ENCODE data around the gene CEP43. TPM values are rescaled to one million over a fixed set of nuclear protein-coding genes. Genes with fewer than 3 reads are reported as not detected.
"Not testable (repeated sequence)": the region's sequence is repeated elsewhere in the genome, so short reads cannot be mapped to it uniquely, and the experiment has no call there.

Gene CEP43, protein sequence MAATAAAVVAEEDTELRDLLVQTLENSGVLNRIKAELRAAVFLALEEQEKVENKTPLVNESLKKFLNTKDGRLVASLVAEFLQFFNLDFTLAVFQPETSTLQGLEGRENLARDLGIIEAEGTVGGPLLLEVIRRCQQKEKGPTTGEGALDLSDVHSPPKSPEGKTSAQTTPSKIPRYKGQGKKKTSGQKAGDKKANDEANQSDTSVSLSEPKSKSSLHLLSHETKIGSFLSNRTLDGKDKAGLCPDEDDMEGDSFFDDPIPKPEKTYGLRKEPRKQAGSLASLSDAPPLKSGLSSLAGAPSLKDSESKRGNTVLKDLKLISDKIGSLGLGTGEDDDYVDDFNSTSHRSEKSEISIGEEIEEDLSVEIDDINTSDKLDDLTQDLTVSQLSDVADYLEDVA
- 10 to 100 TPM; 12.2 to 13.7 (median 13.4) TPM for total RNA-seq

DNA sequence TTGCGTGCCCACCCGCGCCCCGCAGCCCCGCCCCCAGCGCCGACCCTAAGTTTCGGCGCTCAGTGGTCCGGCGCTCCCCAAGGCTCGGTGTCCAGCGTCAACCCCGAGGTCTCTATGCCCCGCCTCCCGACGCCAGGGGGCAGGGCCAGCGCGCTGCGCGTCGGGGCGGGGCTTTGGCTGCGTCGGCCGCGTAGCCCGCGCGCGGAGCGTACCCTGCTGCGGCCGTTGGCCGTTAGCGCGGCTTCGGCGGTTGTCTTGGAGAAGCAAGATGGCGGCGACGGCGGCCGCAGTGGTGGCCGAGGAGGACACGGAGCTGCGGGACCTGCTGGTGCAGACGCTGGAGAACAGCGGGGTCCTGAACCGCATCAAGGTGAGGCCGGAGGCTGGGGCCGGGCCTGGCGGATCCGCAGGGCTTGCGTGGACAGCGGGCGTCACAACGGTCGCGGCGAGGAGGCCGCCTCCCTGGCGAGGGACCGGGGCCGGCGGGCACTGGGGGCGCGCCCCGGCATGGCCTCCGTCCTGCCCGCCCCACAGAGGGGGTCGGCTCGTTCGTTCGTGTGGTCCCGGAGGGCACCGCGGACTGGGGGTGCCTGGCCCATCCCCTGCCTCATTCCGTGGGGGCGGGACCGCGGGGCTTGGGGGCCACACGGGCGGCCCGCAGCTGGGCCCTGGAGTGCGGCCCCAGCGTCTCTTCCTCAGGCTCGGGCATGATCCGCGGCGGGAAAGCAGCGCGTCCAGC lies at the start of gene CEP43:
Gene CEP43 (plus strand): TSS at position 253 of the 739 bp plus-strand sequence. CDS start 16 bp downstream, at position 269.
- ATAC-seq (ENCODE audit: low FRiP score) (peak; percentile 99), DNase-seq (ENCODE audit: low spot score) (peak; percentile 77)
- TF ChIP-seq, protein P1, sequence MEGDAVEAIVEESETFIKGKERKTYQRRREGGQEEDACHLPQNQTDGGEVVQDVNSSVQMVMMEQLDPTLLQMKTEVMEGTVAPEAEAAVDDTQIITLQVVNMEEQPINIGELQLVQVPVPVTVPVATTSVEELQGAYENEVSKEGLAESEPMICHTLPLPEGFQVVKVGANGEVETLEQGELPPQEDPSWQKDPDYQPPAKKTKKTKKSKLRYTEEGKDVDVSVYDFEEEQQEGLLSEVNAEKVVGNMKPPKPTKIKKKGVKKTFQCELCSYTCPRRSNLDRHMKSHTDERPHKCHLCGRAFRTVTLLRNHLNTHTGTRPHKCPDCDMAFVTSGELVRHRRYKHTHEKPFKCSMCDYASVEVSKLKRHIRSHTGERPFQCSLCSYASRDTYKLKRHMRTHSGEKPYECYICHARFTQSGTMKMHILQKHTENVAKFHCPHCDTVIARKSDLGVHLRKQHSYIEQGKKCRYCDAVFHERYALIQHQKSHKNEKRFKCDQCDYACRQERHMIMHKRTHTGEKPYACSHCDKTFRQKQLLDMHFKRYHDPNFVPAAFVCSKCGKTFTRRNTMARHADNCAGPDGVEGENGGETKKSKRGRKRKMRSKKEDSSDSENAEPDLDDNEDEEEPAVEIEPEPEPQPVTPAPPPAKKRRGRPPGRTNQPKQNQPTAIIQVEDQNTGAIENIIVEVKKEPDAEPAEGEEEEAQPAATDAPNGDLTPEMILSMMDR (IDR thresholded peaks at IDR 0.05): no peak

DNA sequence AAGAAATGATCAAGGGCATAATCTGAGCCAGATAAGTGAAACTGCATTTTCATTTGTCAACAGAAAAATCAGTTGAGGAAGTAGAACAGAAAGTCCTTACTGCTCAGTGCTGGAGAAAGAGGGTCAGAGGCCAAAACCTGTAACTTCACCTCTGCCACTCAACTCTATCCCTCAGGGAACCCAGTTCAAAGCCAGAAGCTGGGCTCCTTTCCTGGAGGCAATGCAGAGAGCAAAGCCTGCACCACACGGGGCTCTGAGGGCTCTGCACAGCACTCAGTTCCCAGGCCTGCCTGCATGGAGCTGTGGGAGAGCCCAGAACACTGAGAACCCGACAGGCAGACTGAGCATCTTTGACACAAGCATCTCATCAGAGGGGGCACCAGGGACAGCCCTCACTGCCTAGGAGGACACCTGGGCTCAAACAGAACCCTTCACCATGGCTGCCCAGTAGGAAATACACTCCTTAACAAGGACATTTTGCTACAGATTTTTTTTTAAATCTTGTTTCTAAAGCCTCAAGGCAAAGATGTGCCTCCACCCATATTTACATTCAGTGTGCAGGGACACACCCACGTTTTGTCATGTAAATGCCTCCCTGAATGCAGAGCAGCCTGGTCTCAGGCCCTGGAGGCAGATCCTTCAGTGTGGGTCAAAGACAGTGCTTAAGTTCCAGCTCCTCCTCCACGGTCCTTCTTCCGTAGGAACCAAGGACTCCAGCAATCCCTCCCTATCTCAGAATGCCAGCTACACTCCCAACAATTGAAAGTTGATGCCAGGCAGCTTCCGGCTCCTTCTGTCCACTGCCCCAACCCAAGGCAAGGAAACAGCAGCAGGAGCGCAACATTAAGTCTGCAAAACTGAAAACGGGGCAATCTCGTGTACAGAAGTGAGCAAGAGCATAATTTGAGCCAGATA lies 49.4 kb upstream of the CEP43 start:
- DNase-seq (ENCODE audit: low spot score) (no peak), ATAC-seq (ENCODE audit: low FRiP score) (peak; percentile 24)
- TF ChIP-seq, protein P1 (IDR thresholded peaks at IDR 0.05): no peak

DNA sequence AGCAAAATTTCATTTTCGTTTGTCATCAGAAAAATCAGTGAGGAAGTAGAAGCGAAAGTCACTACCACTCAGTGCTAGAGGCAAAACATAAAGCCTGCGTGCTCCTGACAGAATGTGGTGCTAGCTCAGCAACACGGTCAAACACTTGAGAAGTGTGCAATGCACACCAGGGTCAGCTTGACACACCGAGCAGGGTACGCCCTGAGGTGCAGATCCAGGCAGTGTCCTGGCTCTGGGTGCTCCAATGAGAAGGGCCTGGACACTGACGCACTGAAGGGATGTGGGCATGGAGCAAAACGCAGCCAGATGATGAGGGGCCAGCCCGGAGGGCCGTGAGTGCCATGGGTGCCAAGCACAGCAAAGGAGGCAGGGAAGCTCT lies 48.8 kb upstream of the CEP43 start:
- DNase-seq (ENCODE audit: low spot score) (no peak), ATAC-seq (ENCODE audit: low FRiP score) (peak; percentile 39)
- TF ChIP-seq, protein P1 (IDR thresholded peaks at IDR 0.05): no peak

DNA sequence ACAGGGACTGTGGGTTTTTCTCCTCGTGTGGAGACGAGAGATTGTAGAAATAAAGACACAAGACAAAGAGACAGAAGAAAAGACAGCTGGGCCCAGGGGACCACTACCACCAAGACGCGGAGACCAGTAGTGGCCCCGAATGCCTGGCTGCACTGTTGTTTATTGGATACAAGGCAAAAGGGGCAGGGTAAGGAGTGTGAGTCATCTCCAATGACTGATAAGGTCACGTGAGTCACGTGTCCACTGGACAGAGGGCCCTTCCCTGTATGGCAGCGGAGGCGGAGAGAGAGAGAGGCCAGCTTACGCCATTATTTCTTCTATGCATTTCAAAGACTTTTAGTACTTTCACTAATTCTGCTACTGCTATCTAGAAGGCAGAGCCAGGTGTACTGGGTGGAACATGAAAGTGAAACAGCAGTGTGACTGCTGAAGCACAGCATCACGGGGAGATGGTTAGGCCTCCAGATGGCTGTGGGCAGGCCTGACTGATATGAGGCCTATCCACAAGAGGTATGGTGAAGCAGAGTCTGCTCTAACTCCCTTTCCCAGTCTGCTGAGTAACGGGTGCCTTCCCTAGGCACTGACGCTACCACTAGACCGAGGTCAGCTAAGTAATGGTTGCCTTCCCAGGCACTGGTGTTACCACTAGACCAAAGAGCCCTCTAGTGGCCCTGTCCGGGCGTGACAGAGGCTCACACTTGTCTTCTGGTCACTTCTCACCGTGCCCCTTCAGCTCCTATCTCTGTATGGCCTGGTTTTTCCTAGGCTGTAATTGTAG lies 48.1 kb upstream of the CEP43 start:
- DNase-seq (ENCODE audit: low spot score): not testable (repeated sequence)
- ATAC-seq (ENCODE audit: low FRiP score): peak; percentile 24
- TF ChIP-seq, protein P1 (IDR thresholded peaks at IDR 0.05): peak in 1 of 3 donors; percentile 5

DNA sequence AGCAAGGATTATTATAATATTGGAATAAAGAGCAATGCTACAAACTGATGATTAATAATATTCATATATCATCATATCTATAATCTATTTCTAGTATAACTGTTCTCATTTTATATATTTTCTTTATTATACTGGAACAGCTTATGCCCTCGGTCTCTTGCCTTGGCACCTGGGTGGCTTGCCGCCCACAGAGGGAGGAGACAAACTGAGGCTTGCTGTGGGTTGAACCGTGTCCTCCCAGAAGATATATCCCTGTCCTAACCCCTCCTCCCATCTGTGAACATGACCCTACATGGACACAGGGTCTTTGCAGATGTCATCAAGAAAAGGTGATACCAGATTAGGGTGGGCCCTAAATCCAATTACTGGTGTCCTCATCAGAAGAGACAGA lies 47.5 kb upstream of the CEP43 start:
- ATAC-seq (ENCODE audit: low FRiP score): no peak
- DNase-seq (ENCODE audit: low spot score): no peak
- TF ChIP-seq, protein P1 (IDR thresholded peaks at IDR 0.05): no peak

DNA sequence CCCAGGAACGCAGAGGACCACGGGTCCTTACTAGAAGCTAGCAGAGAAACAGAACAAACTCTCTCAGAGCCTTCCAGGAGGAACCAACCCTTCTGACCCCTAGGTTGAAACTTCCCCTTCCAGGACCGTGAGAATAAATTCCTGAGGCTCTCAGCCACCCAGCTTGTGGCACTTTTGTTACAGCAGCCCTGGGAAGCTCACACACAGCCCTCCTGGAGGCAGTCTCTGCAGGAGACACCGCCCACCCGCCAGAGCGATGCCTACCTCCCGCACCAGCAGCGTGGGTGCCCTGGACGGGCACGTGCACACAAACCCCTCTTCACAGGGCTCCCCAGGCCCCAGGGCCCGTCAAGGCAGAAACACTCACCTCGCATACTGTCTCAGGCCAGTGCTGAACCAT lies 47.1 kb upstream of the CEP43 start:
- DNase-seq (ENCODE audit: low spot score) (no peak), ATAC-seq (ENCODE audit: low FRiP score) (no peak)
- TF ChIP-seq, protein P1 (IDR thresholded peaks at IDR 0.05): no peak
